Measurements from ENCODE around the gene NRXN3. TPM values are rescaled to one million over a fixed set of nuclear protein-coding genes. Genes with fewer than 3 reads are reported as not detected.

NRXN3 gene
- total and polyA plus RNA-seq, 2 of the 13 experiments (the other 11 are each of a cell fraction or from before 2014, with no cell fraction given), result 0.03 TPM; not detected in 1

- H4K20me1 ChIP-seq (ENCODE audit: insufficient read depth, low read length), result no peaks in the 10 kb centered on the region
- no peak overlapping the region for H3K4me2 ChIP-seq (ENCODE audit: low read depth, low read length)
- no peaks in the 10 kb centered on the region for H3K79me2 ChIP-seq (ENCODE audit: insufficient read depth, low read length)
- H3K4me3 ChIP-seq (replicated peaks in 1 of 3; ENCODE audit: insufficient read depth in 1 of 3, low read depth in 2 of 3, low read length in 3 of 3), result no peak overlapping the region
- no peaks in the 10 kb centered on the region for H3K4me1 ChIP-seq (ENCODE audit: insufficient read depth, low read length)
- TF ChIP-seq ZNF768 (CRISPR knock-in tag; IDR thresholded peaks at IDR 0.05) (no peak), POLR2A (IDR thresholded peaks at IDR 0.05; ENCODE audit: insufficient read depth in 1 of 2, low read depth in 2 of 2, low read length in 2 of 2) (no peak), KDM3A (CRISPR knock-in tag; IDR thresholded peaks at IDR 0.05; ENCODE audit: low read depth) (no peak), THRA (CRISPR knock-in tag; IDR thresholded peaks at IDR 0.05; ENCODE audit: borderline replicate concordance) (no peak)
- H3K9me3 ChIP-seq (ENCODE audit: low read length), result no peaks in the 10 kb centered on the region
- H3K27me3 ChIP-seq (ENCODE audit: control insufficient read depth in 1 of 2, insufficient read depth in 2 of 2, low read length in 2 of 2), result no peaks in the 10 kb centered on the region
- DNase-seq (ENCODE audit: low spot score), result no peak
- ChIA-PET CTCF (ENCODE audit: low intra/inter-chr PET ratio, low total read pairs) (no interaction called here), POLR2A (no interaction called here)
- no peak overlapping the region for H3K9ac ChIP-seq (ENCODE audit: insufficient read depth, low read depth, low read length)
- H3K27ac ChIP-seq (ENCODE audit: extremely low read length, insufficient read depth, low read length), result no peak overlapping the region
- no peak overlapping the region for H2AFZ ChIP-seq (ENCODE audit: low read length)
- H3K36me3 ChIP-seq (replicated peaks in 1 of 2; ENCODE audit: control insufficient read depth in 1 of 2, insufficient read depth in 2 of 2, low read length in 2 of 2), result no peaks in the 10 kb centered on the region
- in situ Hi-C loops (cut with HindIII; ENCODE audit: extremely low pct_ligation_motif_present, low pct_unique_long_range_greater_than_20kb), result no loop called here
- no peak for ATAC-seq
- no peak for FAIRE-seq
- no TSS peak for BruUV-seq (replicated peaks)
- 0% methylated on average over 3 of the region's 3 CpGs for WGBS (ENCODE audit: low lambda C conversion rate)
- intact Hi-C loops (cut with micrococcal nuclease; ENCODE audit: unreplicated experiment), result loop anchor here (10.0 kb wide), 1 partner anchor 696 kb away; no protein-coding TSS in a partner anchor
Observed at GRCh38 chr14:78561074-78561473, 390.9 kb downstream of the NRXN3 start.

GRCh38 chr14:78566026-78566858, 396.1 kb downstream of the NRXN3 start:
- Histone ChIP-seq H3K9ac (ENCODE audit: insufficient read depth, low read depth, low read length) (no peak overlapping the region), H3K9me3 (ENCODE audit: low read length) (no peaks in the 10 kb centered on the region), H3K4me3 (replicated peaks in 1 of 3; ENCODE audit: insufficient read depth in 1 of 3, low read depth in 2 of 3, low read length in 3 of 3) (no peak overlapping the region), H3K4me2 (ENCODE audit: low read depth, low read length) (no peak overlapping the region), H2AFZ (ENCODE audit: low read length) (no peak overlapping the region), H3K4me1 (ENCODE audit: insufficient read depth, low read length) (no peaks in the 10 kb centered on the region), H3K36me3 (replicated peaks in 1 of 2; ENCODE audit: control insufficient read depth in 1 of 2, insufficient read depth in 2 of 2, low read length in 2 of 2) (no peaks in the 10 kb centered on the region), H3K27ac (ENCODE audit: extremely low read length, insufficient read depth, low read length) (no peak overlapping the region), H3K79me2 (ENCODE audit: insufficient read depth, low read length) (no peaks in the 10 kb centered on the region), H3K27me3 (ENCODE audit: control insufficient read depth in 1 of 2, insufficient read depth in 2 of 2, low read length in 2 of 2) (no peaks in the 10 kb centered on the region), H4K20me1 (ENCODE audit: insufficient read depth, low read length) (no peaks in the 10 kb centered on the region)
- peak; percentile 70 for FAIRE-seq
- intact Hi-C loops (cut with micrococcal nuclease; ENCODE audit: unreplicated experiment) (loop anchor here (1.0 to 10.0 kb wide), 2 partner anchors 118 to 701 kb away; no protein-coding TSS in a partner anchor), in situ Hi-C loops (cut with HindIII; ENCODE audit: extremely low pct_ligation_motif_present, low pct_unique_long_range_greater_than_20kb) (no loop called here)
- ATAC-seq, result peak; percentile 99
- CTCF ChIA-PET (ENCODE audit: low intra/inter-chr PET ratio, low total read pairs), result interaction anchor here (0.7 to 2.4 kb wide), 3 partner anchors 118 to 704 kb away, joined by 3 to 10 read pairs (median 3); no protein-coding TSS in a partner anchor
- BruUV-seq (replicated peaks), result no TSS peak
- peak; percentile 34 for DNase-seq (ENCODE audit: low spot score)
- POLR2A ChIA-PET, result no interaction called here
- 27% methylated on average over 16 of the region's 16 CpGs for WGBS (ENCODE audit: low lambda C conversion rate)
- TF ChIP-seq GABPB1 (CRISPR knock-in tag; IDR thresholded peaks at IDR 0.05) (no peak), LRRFIP1 (CRISPR knock-in tag; conservative IDR thresholded peaks at IDR 0.05) (no peak), FOXO4 (CRISPR knock-in tag; conservative IDR thresholded peaks at IDR 0.05) (no peak), ARNTL (CRISPR knock-in tag; IDR thresholded peaks at IDR 0.05) (no peak), BCL3 (CRISPR knock-in tag; IDR thresholded peaks at IDR 0.05) (no peak), XRCC5 (optimal IDR thresholded peaks at IDR 0.05; ENCODE audit: low read length) (peak; percentile 45), SMC3 (IDR thresholded peaks at IDR 0.05; ENCODE audit: low read length) (peak; percentile 54)

Measured in HepG2 (cell line).